A549 (cell line): Measurements from ENCODE around the gene KCNJ14. TPM values are rescaled to one million over a fixed set of nuclear protein-coding genes. Genes with fewer than 3 reads are reported as not detected.

Source experiments
- ATAC-seq, 2 experiments: fragments of 200-7000 bp in 1 of 2; fragments of >200 bp in 1 of 2; cut with Nextera tagmentation in 1 of 2; cut with Tn5 transposase in 1 of 2; 3 replicates each; pipeline versions ENCODE4 v1.8.0 to v1.9.1; 2018 to 2020; ENCODE audit warnings: mild to moderate bottlenecking in 1 of 2, moderate library complexity in 1 of 2
- CTCF ChIA-PET: fragments of 300-600 bp; sonication (Branson Sonifier 250); formaldehyde crosslinking; extraction: SDS; loops from one replicate; lab custom pipeline; 2021; ENCODE audit warnings: antibody characterized with exemption, inconsistent platforms; lab: Yijun Ruan, JAX
- POLR2A ChIA-PET: fragments of 350-600 bp; formaldehyde crosslinking; extraction: SDS; loops from one replicate; lab custom pipeline; 2021; ENCODE audit warnings: antibody characterized with exemption, inconsistent platforms; lab: Yijun Ruan, JAX
- DNase-seq, 2 experiments: peaks; one replicate each; pipeline versions ENCODE4 v3.0.0 to v3.0.0-alpha.2; 2011 to 2016; ENCODE audit warnings: low read depth in 1 of 2, low spot score in 1 of 2
- FAIRE-seq: peaks from 2 replicates; lab custom pipeline; 2011; peaks lifted over from hg19 to GRCh38; lab: Jason Lieb, UNC
- H3K27ac ChIP-seq, 2 experiments: fragments of >200 bp; sonication (Bioruptor Twin); formaldehyde crosslinking; 3 replicates each; pipeline ENCODE4 v1.5.1; 2016 to 2017
- H3K4me1 ChIP-seq: fragments of >200 bp; sonication (Bioruptor Twin); formaldehyde crosslinking; 3 replicates; pipeline ENCODE4 v1.6.1; 2016
- H3K4me2 ChIP-seq: fragments of >200 bp; sonication (Bioruptor Twin); formaldehyde crosslinking; 3 replicates; pipeline ENCODE4 v1.6.1; 2016
- H3K4me3 ChIP-seq: fragments of >200 bp; sonication (Bioruptor Twin); formaldehyde crosslinking; 3 replicates; pipeline ENCODE4 v1.5.1; 2016
- H3K9me3 ChIP-seq: fragments of >200 bp; sonication (Bioruptor Twin); formaldehyde crosslinking; 3 replicates; pipeline ENCODE4 v1.6.1; 2016
- BHLHE40 ChIP-seq: IDR thresholded peaks from 2 replicates; pipeline ENCODE4 v1.6.1; 2012; ENCODE audit warnings: low read depth, low read length, inconsistent platforms
- CBX2 ChIP-seq: fragments of 200-600 bp; sonication (generic); IDR thresholded peaks from 2 replicates; pipeline ENCODE4 v1.6.1; 2016; ENCODE audit warnings: low read depth, mild to moderate bottlenecking, borderline replicate concordance
- CHD4 ChIP-seq: fragments of 200-600 bp; sonication (generic); IDR thresholded peaks from 2 replicates; pipeline ENCODE4 v1.6.1; 2016; ENCODE audit warnings: antibody characterized with exemption, mild to moderate bottlenecking, borderline replicate concordance
- EHF ChIP-seq: fragments of 250-450 bp; sonication (Bioruptor Pico); IDR thresholded peaks from 2 replicates; pipeline ENCODE4 v1.5.0; 2020; ENCODE audit warnings: mild to moderate bottlenecking
- EP300 ChIP-seq, 2 experiments: fragments of >200 bp; sonication (Bioruptor Twin); formaldehyde crosslinking; IDR thresholded peaks; 2 replicates in 1 of 2; 3 replicates in 1 of 2; pipeline ENCODE4 v1.6.1; 2016 to 2017
- FOSL2 ChIP-seq, 2 experiments: fragments of 450-650 bp in 1 of 2; fragments of >200 bp in 1 of 2; sonication (Bioruptor Twin) in 1 of 2; formaldehyde crosslinking; IDR thresholded peaks; 2 replicates each; pipeline versions ENCODE4 v1.5.0 to v1.6.1; 2016 to 2020; ENCODE audit warnings: mild to moderate bottlenecking in 1 of 2, moderate library complexity in 1 of 2
- FOXS1 ChIP-seq: fragments of 250-450 bp; sonication (Bioruptor Pico); IDR thresholded peaks from 2 replicates; pipeline ENCODE4 v1.5.0; 2020; ENCODE audit warnings: mild to moderate bottlenecking, moderate library complexity
- GATA3 ChIP-seq: IDR thresholded peaks from 2 replicates; pipeline ENCODE4 v1.6.1; 2012; ENCODE audit warnings: borderline replicate concordance
- HDAC2 ChIP-seq: fragments of 200-600 bp; sonication (generic); IDR thresholded peaks from 2 replicates; pipeline ENCODE4 v1.6.1; 2016
- HEYL ChIP-seq: fragments of 250-450 bp; sonication (Bioruptor Pico); IDR thresholded peaks from 2 replicates; pipeline ENCODE4 v1.8.0; 2021; ENCODE audit warnings: mild to moderate bottlenecking, moderate library complexity
- HOXB13 ChIP-seq: fragments of 250-450 bp; sonication (Bioruptor Pico); IDR thresholded peaks from 2 replicates; pipeline ENCODE4 v1.5.0; 2020; ENCODE audit warnings: low read depth, mild to moderate bottlenecking, moderate library complexity
- JUNB ChIP-seq: fragments of >200 bp; sonication (Bioruptor Twin); formaldehyde crosslinking; IDR thresholded peaks from 2 replicates; pipeline ENCODE4 v1.6.1; 2016
- KDM5A ChIP-seq: fragments of 200-600 bp; sonication (generic); IDR thresholded peaks from 2 replicates; pipeline ENCODE4 v1.6.1; 2016; ENCODE audit warnings: antibody characterized with exemption, mild to moderate bottlenecking
- MAFK ChIP-seq: fragments of 450-650 bp; IDR thresholded peaks from 2 replicates; pipeline ENCODE4 v1.6.1; 2014; ENCODE audit not compliant: partially characterized antibody
- NFE2L2 ChIP-seq: fragments of 150-350 bp; conservative IDR thresholded peaks from 2 replicates; pipeline ENCODE4 v1.6.1; 2014; ENCODE audit warnings: low read length
- NR3C1 ChIP-seq: fragments of >200 bp; sonication (Bioruptor Twin); formaldehyde crosslinking; IDR thresholded peaks from 3 replicates; pipeline ENCODE4 v1.6.1; 2017
- PHF8 ChIP-seq: fragments of 200-600 bp; sonication (generic); IDR thresholded peaks from 2 replicates; pipeline ENCODE4 v1.6.1; 2016; ENCODE audit warnings: low read depth, mild to moderate bottlenecking, antibody characterized with exemption, moderate library complexity, borderline replicate concordance
- POLR2A ChIP-seq: IDR thresholded peaks from 2 replicates; pipeline ENCODE4 v1.6.1; 2012; ENCODE audit warnings: mild to moderate bottlenecking, low read length
- POLR2AphosphoS2 ChIP-seq: conservative IDR thresholded peaks from 2 replicates; pipeline ENCODE4 v1.6.1; 2012; ENCODE audit warnings: low read length, improper control_type of control experiment, inconsistent platforms
- RCOR1 ChIP-seq: fragments of 150-350 bp; IDR thresholded peaks from 2 replicates; pipeline ENCODE4 v1.6.1; 2014; ENCODE audit warnings: antibody characterized with exemption, low read length, low read depth
- TP53 ChIP-seq: fragments of 250-450 bp; sonication (Bioruptor Pico); IDR thresholded peaks from 2 replicates; pipeline ENCODE4 v1.5.0; 2021; ENCODE audit warnings: mild to moderate bottlenecking, moderate library complexity
- ZC3H11A ChIP-seq: fragments of 450-650 bp; IDR thresholded peaks from 2 replicates; pipeline ENCODE4 v1.6.1; 2014; ENCODE audit warnings: antibody characterized with exemption, mild to moderate bottlenecking
- ZNF302 ChIP-seq: fragments of 250-450 bp; sonication (Bioruptor Pico); IDR thresholded peaks from 2 replicates; pipeline ENCODE4 v1.9.0; 2021; ENCODE audit warnings: inconsistent platforms, mild to moderate bottlenecking, moderate library complexity
- WGBS: methylation state at CpG from one replicate; pipeline ENCODE4 v1.1.6; 2017; ENCODE audit errors: missing lambda C conversion rate; 5-methylcytosine and 5-hydroxymethylcytosine counted together
- polyA plus RNA-seq, 4 experiments: library from polyadenylated mRNA; depleted of rRNA in 3 of 4; stranded (reverse); fragments of >200 nt; fragmentation: RNase III in 1 of 4; extraction: RNeasy Plus Mini Kit Qiagen cat#74134 plus additional on column Dnase treatment in 1 of 4; gene quantifications; 2 replicates in 3 of 4; 3 replicates in 1 of 4; pipeline ENCODE4 v1.2.3, GENCODE V29; 2011 to 2017
- TF ChIP-seq, protein P1 (sequence below): fragments of >200 bp; sonication (Bioruptor Twin); formaldehyde crosslinking; IDR thresholded peaks from 2 replicates; pipeline ENCODE4 v1.6.1; 2016
- TF ChIP-seq, protein P2 (sequence below): IDR thresholded peaks from 2 replicates; pipeline ENCODE4 v1.6.1; 2012
- TF ChIP-seq, protein P3 (sequence below): fragments of 200-600 bp; sonication (generic); IDR thresholded peaks from 2 replicates; pipeline ENCODE4 v1.6.1; 2016; ENCODE audit warnings: antibody characterized with exemption, mild to moderate bottlenecking, moderate library complexity

KCNJ14 gene
- polyA plus RNA-seq, 2 of the 4 experiments (the other 2 are of a cell fraction), result 1.3 to 1.9 TPM

DNA sequence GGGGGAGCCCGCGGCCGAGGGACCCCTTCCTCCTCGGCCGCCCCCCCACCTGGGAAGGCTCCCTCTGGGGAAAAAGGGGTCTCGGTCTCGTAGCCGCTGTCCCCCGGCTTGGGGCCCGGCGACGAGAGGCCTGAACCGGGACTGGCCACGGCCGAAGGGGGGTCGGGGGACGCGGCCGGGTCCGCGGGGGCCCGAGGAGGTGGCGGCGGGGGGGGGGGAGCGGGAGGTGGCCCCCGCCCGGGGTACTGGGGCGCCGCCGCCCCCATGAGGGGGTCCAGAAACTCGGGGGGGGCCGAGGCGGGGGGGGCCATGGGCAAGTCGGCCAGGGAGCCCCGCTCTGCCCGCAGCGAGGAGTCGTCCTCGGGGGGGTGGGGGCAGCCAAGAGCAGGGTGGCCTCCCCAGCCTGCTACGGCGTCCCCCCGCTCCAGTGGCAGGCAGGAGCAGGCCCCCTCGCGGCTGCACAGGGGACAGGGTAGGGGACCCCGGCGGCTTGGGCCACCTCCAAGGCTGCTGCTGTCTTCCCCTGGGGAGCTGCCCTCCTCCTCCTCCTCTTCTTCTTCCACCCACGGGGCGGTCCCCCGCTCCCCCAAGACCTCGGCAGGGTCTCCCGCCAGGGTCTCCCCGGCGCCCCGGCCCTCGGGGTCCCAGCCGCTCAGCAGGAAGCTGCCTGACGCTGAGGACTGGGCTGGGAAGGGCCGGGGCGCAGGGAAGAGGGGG, 43.4 kb downstream of the KCNJ14 start:
- CTCF ChIA-PET, result interaction anchor here (1.0 to 9.4 kb wide), 5 partner anchors 9 to 110 kb away, joined by 3 to 152 read pairs (median 5); no protein-coding TSS in a partner anchor
- TF ChIP-seq EHF, result no peak
- TF ChIP-seq, protein P1, sequence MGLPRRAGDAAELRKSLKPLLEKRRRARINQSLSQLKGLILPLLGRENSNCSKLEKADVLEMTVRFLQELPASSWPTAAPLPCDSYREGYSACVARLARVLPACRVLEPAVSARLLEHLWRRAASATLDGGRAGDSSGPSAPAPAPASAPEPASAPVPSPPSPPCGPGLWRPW, result no peak
- TF ChIP-seq CBX2, result no peak
- TF ChIP-seq JUNB, result no peak
- no peak for TF ChIP-seq TP53
- TF ChIP-seq, protein P2, sequence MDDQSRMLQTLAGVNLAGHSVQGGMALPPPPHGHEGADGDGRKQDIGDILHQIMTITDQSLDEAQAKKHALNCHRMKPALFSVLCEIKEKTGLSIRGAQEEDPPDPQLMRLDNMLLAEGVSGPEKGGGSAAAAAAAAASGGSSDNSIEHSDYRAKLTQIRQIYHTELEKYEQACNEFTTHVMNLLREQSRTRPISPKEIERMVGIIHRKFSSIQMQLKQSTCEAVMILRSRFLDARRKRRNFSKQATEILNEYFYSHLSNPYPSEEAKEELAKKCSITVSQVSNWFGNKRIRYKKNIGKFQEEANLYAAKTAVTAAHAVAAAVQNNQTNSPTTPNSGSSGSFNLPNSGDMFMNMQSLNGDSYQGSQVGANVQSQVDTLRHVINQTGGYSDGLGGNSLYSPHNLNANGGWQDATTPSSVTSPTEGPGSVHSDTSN, result no peak
- no peak for TF ChIP-seq NR3C1
- TF ChIP-seq, protein P3, sequence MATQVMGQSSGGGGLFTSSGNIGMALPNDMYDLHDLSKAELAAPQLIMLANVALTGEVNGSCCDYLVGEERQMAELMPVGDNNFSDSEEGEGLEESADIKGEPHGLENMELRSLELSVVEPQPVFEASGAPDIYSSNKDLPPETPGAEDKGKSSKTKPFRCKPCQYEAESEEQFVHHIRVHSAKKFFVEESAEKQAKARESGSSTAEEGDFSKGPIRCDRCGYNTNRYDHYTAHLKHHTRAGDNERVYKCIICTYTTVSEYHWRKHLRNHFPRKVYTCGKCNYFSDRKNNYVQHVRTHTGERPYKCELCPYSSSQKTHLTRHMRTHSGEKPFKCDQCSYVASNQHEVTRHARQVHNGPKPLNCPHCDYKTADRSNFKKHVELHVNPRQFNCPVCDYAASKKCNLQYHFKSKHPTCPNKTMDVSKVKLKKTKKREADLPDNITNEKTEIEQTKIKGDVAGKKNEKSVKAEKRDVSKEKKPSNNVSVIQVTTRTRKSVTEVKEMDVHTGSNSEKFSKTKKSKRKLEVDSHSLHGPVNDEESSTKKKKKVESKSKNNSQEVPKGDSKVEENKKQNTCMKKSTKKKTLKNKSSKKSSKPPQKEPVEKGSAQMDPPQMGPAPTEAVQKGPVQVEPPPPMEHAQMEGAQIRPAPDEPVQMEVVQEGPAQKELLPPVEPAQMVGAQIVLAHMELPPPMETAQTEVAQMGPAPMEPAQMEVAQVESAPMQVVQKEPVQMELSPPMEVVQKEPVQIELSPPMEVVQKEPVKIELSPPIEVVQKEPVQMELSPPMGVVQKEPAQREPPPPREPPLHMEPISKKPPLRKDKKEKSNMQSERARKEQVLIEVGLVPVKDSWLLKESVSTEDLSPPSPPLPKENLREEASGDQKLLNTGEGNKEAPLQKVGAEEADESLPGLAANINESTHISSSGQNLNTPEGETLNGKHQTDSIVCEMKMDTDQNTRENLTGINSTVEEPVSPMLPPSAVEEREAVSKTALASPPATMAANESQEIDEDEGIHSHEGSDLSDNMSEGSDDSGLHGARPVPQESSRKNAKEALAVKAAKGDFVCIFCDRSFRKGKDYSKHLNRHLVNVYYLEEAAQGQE, result no peak
- no peak for TF ChIP-seq EP300 (IDR thresholded peaks at IDR 0.05)
- no peak for TF ChIP-seq HEYL (CRISPR knock-in tag)
- TF ChIP-seq GATA3, result no peak
- TF ChIP-seq BHLHE40, result no peak
- no peak for TF ChIP-seq NFE2L2
- no peak for TF ChIP-seq ZC3H11A
- peak overlapping the region in 1 of 2 experiments; percentile 12; a peak in 1 of 6 replicates for H3K27ac ChIP-seq
- no peak for ATAC-seq
- 77% methylated on average over 24 of the region's 59 CpGs for WGBS
- no peaks in the 10 kb centered on the region for H3K9me3 ChIP-seq
- no peak overlapping the region for H3K4me2 ChIP-seq
- no peak overlapping the region for H3K4me3 ChIP-seq
- POLR2A ChIA-PET, result no interaction called here
- no peak for FAIRE-seq
- H3K4me1 ChIP-seq, result peaks cover 24% of the 10 kb centered on the region
- DNase-seq, result no peak

DNA sequence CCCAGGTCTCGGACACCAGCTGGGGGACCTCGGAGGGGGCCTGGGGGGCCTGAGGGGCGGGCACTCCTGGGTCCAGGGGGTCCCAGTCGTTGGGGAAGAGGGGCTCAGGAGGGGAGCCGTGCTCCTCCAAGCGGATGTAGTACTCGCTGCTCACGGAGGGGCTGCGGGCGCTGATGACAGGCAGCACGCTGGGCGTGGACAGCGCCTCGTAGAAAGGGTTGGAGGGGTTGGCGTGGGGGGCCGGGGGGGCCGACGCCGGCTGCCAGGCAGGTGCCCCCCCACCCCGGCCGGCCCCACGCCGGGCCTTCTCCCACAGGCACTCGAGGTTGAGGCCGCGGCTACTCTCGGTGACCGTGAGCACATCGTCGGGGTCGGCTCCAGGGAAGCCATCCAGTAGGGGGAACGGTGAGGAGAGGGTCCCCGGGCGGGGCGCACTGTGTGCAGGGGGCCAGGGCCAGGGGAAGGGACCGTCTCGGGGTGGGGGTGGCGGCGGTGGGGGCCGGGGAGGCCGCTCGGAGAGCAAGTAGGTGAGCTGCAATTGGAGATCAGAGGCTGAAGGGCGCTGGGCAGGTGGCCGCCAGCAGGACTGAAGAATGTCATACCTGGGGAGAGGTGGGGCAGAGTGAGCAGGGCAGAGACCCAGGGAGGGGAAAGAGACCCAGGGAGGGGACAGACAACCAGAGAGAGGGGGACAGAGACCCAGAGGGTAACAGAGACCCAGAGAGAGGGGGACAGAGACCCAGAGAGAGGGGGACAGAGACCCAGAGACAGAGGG, 44.1 kb downstream of the KCNJ14 start:
- Histone ChIP-seq H3K4me2 (no peak overlapping the region), H3K4me3 (no peak overlapping the region), H3K27ac (peak overlapping the region in 1 of 2 experiments; percentile 12; a peak in 1 of 6 replicates), H3K4me1 (peaks cover 20% of the 10 kb centered on the region), H3K9me3 (no peaks in the 10 kb centered on the region)
- TF ChIP-seq ZNF302 (CRISPR knock-in tag) (no peak), RCOR1 (no peak), HDAC2 (no peak), POLR2A (no peak), FOXS1 (CRISPR knock-in tag) (no peak), CHD4 (no peak), MAFK (no peak), CBX2 (no peak), HOXB13 (CRISPR knock-in tag) (no peak), FOSL2 (IDR thresholded peaks at IDR 0.05) (no peak), FOSL2 (CRISPR knock-in tag; IDR thresholded peaks at IDR 0.05) (no peak), PHF8 (no peak), KDM5A (no peak), POLR2AphosphoS2 (no peak)
- TF ChIP-seq, protein P2, result no peak
- CTCF ChIA-PET, result interaction anchor here (1.1 to 9.4 kb wide), 3 partner anchors 10 to 109 kb away, joined by 5 to 152 read pairs (median 5); no protein-coding TSS in a partner anchor
- no peak for ATAC-seq
- WGBS, result 79% methylated on average over 21 of the region's 44 CpGs
- DNase-seq, result no peak
- FAIRE-seq, result no peak
- POLR2A ChIA-PET, result no interaction called here
